ENCODE results near the gene CCL2.

Gene CCL2

GRCh38 chr17:34237458-34237857 is 17.6 kb upstream of the CCL2 start:
- TF ChIP-seq FOXM1 (IDR thresholded peaks at IDR 0.05; ENCODE audit: borderline replicate concordance, low read depth) (no peak), REST (IDR thresholded peaks at IDR 0.05; ENCODE audit: low read depth) (peak; percentile 20; the same call in 1 of the 2 replicates)

- no peak for TF ChIP-seq EP300 (IDR thresholded peaks at IDR 0.05; ENCODE audit: borderline replicate concordance)
- no peak for TF ChIP-seq TEAD4 (IDR thresholded peaks at IDR 0.05)
- no peak for TF ChIP-seq TCF12 (IDR thresholded peaks at IDR 0.05; ENCODE audit: low read depth)
- TF ChIP-seq USF1 (IDR thresholded peaks at IDR 0.05): no peak
- TF ChIP-seq YY1 (IDR thresholded peaks at IDR 0.05; ENCODE audit: low read depth): no peak
- TF ChIP-seq REST (IDR thresholded peaks at IDR 0.05; ENCODE audit: low read depth): no peak
- no peak for TF ChIP-seq TAF1 (IDR thresholded peaks at IDR 0.05; ENCODE audit: low read depth)
- TF ChIP-seq CEBPB (IDR thresholded peaks at IDR 0.05): no peak
- TF ChIP-seq NFIC (IDR thresholded peaks at IDR 0.05): no peak
- TF ChIP-seq FOXM1 (IDR thresholded peaks at IDR 0.05; ENCODE audit: borderline replicate concordance, low read depth): no peak
- no peak for TF ChIP-seq MAX (IDR thresholded peaks at IDR 0.05)
- TF ChIP-seq RAD21 (IDR thresholded peaks at IDR 0.05; ENCODE audit: low read depth): no peak
- no peak for TF ChIP-seq EGR1 (IDR thresholded peaks at IDR 0.05)
- no peak for TF ChIP-seq CREB1 (IDR thresholded peaks at IDR 0.05; ENCODE audit: low read depth)
- TF ChIP-seq ZBTB7A (IDR thresholded peaks at IDR 0.05; ENCODE audit: low read depth): no peak
Measured at GRCh38 chr17:34241062-34241461, 14.0 kb upstream of the CCL2 start.

- TF ChIP-seq TEAD4 (IDR thresholded peaks at IDR 0.05) (no peak), MAX (IDR thresholded peaks at IDR 0.05) (no peak)
Measured at GRCh38 chr17:34242587-34243363, 12.3 kb upstream of the CCL2 start.

- TF ChIP-seq REST (IDR thresholded peaks at IDR 0.05; ENCODE audit: low read depth) (no peak), CEBPB (IDR thresholded peaks at IDR 0.05) (no peak), YY1 (IDR thresholded peaks at IDR 0.05; ENCODE audit: low read depth) (no peak), ZBTB7A (IDR thresholded peaks at IDR 0.05; ENCODE audit: low read depth) (no peak), RAD21 (IDR thresholded peaks at IDR 0.05; ENCODE audit: low read depth) (no peak), TCF12 (IDR thresholded peaks at IDR 0.05; ENCODE audit: low read depth) (no peak), EGR1 (IDR thresholded peaks at IDR 0.05) (no peak), NFIC (IDR thresholded peaks at IDR 0.05) (no peak), FOXM1 (IDR thresholded peaks at IDR 0.05; ENCODE audit: borderline replicate concordance, low read depth) (no peak), CREB1 (IDR thresholded peaks at IDR 0.05; ENCODE audit: low read depth) (no peak), EP300 (IDR thresholded peaks at IDR 0.05; ENCODE audit: borderline replicate concordance) (no peak), USF1 (IDR thresholded peaks at IDR 0.05) (no peak), TEAD4 (IDR thresholded peaks at IDR 0.05) (no peak)
Measured at GRCh38 chr17:34243364-34244320, 11.4 kb upstream of the CCL2 start.

Data from Ishikawa (cell line).